Stomach (tissue), 4 donors: Measurements from ENCODE around the gene SORCS2.

ENCODE experiments used
- POLR2AphosphoS5 ChIP-seq, 3 donors: sonication (generic); formaldehyde crosslinking; IDR thresholded peaks; one replicate each; pipeline ENCODE4 v1.6.1; 2016; ENCODE audit warnings: antibody characterized with exemption in 3 of 3
- TF ChIP-seq, protein P1 (sequence below), 7 experiments: fragments of 450-650 bp in 4 of 7; fragments of 200-600 bp in 3 of 7; sonication (generic) in 3 of 7; IDR thresholded peaks; one replicate each; pipeline ENCODE4 v1.5.1; 2016 to 2019; ENCODE audit warnings: antibody characterized with exemption in 7 of 7, control low read depth in 2 of 7, mild to moderate bottlenecking in 1 of 7

DNA sequence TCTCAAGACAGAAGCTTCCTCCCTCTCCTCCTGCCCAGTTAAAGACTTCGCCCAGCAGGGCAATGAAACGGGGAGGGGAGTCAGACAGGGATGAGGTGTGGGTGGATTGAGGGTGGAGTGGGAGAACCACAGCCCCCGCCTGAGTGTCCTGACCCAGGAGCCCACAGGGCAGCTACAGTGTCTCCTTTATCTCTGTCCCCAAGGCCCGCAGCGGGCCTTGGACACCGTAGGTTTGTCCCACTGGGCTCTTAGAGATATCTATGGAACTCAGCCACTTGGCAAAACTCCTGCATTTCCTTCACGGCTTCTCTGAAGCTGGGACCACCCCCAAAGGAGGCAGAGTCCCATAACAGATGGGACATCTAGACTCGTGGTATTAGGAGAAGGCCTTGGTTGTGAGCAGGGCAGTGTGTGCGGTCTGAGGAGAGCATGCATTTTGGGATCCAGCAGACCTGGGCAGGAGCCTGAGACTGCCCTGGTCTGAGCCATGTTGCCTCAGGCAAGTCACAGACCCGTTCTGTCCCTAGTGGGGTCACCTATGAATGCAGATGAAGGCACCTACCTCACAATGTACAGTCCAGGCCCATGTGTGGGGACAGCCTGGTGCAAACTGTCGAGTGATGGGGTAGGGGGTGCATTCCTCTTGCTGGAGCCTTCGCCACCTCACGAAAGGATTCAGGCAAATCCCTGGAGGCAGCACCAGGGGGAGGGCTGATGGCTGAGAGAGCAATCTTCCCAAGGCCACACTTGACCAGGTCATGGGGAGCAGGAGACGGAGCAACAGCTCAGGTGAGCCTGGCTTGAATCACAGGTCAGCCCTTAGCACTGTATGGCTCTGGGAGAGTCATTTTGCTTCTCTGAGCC, 468.1 kb downstream of the SORCS2 start:
- TF ChIP-seq, protein P1, sequence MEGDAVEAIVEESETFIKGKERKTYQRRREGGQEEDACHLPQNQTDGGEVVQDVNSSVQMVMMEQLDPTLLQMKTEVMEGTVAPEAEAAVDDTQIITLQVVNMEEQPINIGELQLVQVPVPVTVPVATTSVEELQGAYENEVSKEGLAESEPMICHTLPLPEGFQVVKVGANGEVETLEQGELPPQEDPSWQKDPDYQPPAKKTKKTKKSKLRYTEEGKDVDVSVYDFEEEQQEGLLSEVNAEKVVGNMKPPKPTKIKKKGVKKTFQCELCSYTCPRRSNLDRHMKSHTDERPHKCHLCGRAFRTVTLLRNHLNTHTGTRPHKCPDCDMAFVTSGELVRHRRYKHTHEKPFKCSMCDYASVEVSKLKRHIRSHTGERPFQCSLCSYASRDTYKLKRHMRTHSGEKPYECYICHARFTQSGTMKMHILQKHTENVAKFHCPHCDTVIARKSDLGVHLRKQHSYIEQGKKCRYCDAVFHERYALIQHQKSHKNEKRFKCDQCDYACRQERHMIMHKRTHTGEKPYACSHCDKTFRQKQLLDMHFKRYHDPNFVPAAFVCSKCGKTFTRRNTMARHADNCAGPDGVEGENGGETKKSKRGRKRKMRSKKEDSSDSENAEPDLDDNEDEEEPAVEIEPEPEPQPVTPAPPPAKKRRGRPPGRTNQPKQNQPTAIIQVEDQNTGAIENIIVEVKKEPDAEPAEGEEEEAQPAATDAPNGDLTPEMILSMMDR (IDR thresholded peaks at IDR 0.05), result no peak
- no peak for TF ChIP-seq POLR2AphosphoS5 (IDR thresholded peaks at IDR 0.05)
